ENCODE measurements around the gene SLC8A1. TPM values are rescaled to one million over a fixed set of nuclear protein-coding genes. Genes with fewer than 3 reads are reported as not detected.
A peak's percentile ranks its signal among the peaks of the same experiment; 100 is the strongest.

Gene SLC8A1
- polyA plus RNA-seq, 3 donors, result 16.9 to 18.2 (median 18.0) TPM

DNA sequence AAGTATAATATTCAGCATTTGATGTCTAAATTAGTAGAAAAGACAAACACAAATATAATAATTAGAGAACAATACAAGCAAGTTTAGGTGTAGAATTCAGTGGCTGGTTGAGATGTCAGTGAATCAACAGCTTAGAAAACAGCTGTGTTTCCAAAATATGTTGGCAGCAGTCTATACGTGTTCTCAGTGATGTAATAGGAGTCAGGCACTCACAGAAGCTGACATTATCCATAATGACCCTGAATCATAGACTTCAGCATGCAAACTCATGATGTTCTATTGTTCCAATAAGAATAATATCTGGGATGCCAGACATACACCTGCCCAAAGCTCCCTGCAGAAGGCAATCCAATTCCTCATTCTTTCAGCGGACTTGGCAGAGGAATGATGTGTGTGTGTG is 164.7 kb downstream of the SLC8A1 start:
- Histone ChIP-seq H3K4me3 (replicated peaks in 1 of 3; ENCODE audit: low read depth in 2 of 3, low read length in 3 of 3) (no peak overlapping the region), H3K36me3 (replicated peaks in 1 of 2; ENCODE audit: control insufficient read depth in 1 of 2, insufficient read depth in 2 of 2, low read length in 2 of 2) (peaks cover 0 to 28% of the 10 kb centered on the region in 2 donors), H3K9ac (ENCODE audit: insufficient read depth, low read length, poor library complexity, severe bottlenecking) (no peak overlapping the region), H3K79me2 (ENCODE audit: insufficient read depth, low read length) (peaks cover 16% of the 10 kb centered on the region), H3K27me3 (ENCODE audit: control insufficient read depth in 2 of 2, insufficient read depth in 2 of 2, low read length in 2 of 2) (no peaks in the 10 kb centered on the region), H3K4me2 (replicated peaks; ENCODE audit: extremely low read depth, low read length, poor library complexity, severe bottlenecking) (no peak overlapping the region), H3K27ac (ENCODE audit: low read depth in 1 of 2, low read length in 2 of 2) (no peak overlapping the region), H2AFZ (ENCODE audit: insufficient read depth, low read depth, low read length, poor library complexity, severe bottlenecking) (no peak overlapping the region), H3K4me1 (ENCODE audit: control insufficient read depth in 1 of 2, insufficient read depth in 2 of 2, low read length in 2 of 2) (peaks cover 14 to 19% of the 10 kb centered on the region in 2 donors), H4K20me1 (ENCODE audit: insufficient read depth, low read length) (peaks cover 93% of the 10 kb centered on the region), H3K9me3 (replicated peaks in 1 of 2; ENCODE audit: control insufficient read depth in 1 of 2, insufficient read depth in 1 of 2, low read length in 2 of 2) (no peaks in the 10 kb centered on the region)
- Mint-ChIP-seq H3K9me3 (no peaks in the 10 kb centered on the region), H3K4me1 (peaks cover 39% of the 10 kb centered on the region), H3K36me3 (peaks cover 9 to 10% of the 10 kb centered on the region in 2 donors), H3K27ac (peak overlapping the region in 1 of 7 donors; percentile 19), H3K4me3 (no peak overlapping the region), H3K27me3 (ENCODE audit: low read depth in 3 of 3) (peaks cover 0 to 2% (median 0%) of the 10 kb centered on the region in 3 donors)
- no CpG with 5 or more reads among the region's 2 CpGs for WGBS (ENCODE audit: insufficient coverage)
- TF ChIP-seq, protein P1, sequence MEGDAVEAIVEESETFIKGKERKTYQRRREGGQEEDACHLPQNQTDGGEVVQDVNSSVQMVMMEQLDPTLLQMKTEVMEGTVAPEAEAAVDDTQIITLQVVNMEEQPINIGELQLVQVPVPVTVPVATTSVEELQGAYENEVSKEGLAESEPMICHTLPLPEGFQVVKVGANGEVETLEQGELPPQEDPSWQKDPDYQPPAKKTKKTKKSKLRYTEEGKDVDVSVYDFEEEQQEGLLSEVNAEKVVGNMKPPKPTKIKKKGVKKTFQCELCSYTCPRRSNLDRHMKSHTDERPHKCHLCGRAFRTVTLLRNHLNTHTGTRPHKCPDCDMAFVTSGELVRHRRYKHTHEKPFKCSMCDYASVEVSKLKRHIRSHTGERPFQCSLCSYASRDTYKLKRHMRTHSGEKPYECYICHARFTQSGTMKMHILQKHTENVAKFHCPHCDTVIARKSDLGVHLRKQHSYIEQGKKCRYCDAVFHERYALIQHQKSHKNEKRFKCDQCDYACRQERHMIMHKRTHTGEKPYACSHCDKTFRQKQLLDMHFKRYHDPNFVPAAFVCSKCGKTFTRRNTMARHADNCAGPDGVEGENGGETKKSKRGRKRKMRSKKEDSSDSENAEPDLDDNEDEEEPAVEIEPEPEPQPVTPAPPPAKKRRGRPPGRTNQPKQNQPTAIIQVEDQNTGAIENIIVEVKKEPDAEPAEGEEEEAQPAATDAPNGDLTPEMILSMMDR (IDR thresholded peaks at IDR 0.05), result no peak
- intact Hi-C loops (cut with micrococcal nuclease), result no loop called here
- no peak for DNase-seq

- WGBS (ENCODE audit: insufficient coverage), result no CpG with 5 or more reads among the region's 3 CpGs
- no peak overlapping the region for H3K27ac Mint-ChIP-seq
- intact Hi-C loops (cut with micrococcal nuclease), result no loop called here
These were observed 165.2 kb downstream of the SLC8A1 start for GRCh38 chr2:40286721-40287120.

More at GRCh38 chr2:40286721-40287120, 165.2 kb downstream of the SLC8A1 start:
- no peak overlapping the region for H3K4me2 ChIP-seq (replicated peaks; ENCODE audit: extremely low read depth, low read length, poor library complexity, severe bottlenecking)
- H3K79me2 ChIP-seq (ENCODE audit: insufficient read depth, low read length), result peaks cover 16% of the 10 kb centered on the region
- H3K36me3 Mint-ChIP-seq, result peaks cover 7 to 12% of the 10 kb centered on the region in 2 donors
- no peak overlapping the region for H3K9ac ChIP-seq (ENCODE audit: insufficient read depth, low read length, poor library complexity, severe bottlenecking)
- H2AFZ ChIP-seq (ENCODE audit: insufficient read depth, low read depth, low read length, poor library complexity, severe bottlenecking), result no peak overlapping the region
- H3K36me3 ChIP-seq (replicated peaks in 1 of 2; ENCODE audit: control insufficient read depth in 1 of 2, insufficient read depth in 2 of 2, low read length in 2 of 2), result peaks cover 0 to 28% of the 10 kb centered on the region in 2 donors
- peaks cover 39% of the 10 kb centered on the region for H3K4me1 Mint-ChIP-seq
- H3K27me3 Mint-ChIP-seq (ENCODE audit: low read depth in 3 of 3), result peaks cover 0 to 2% (median 0%) of the 10 kb centered on the region in 3 donors
- H4K20me1 ChIP-seq (ENCODE audit: insufficient read depth, low read length), result peaks cover 93% of the 10 kb centered on the region
- H3K27ac ChIP-seq (ENCODE audit: low read depth in 1 of 2, low read length in 2 of 2), result no peak overlapping the region
- H3K4me1 ChIP-seq (ENCODE audit: control insufficient read depth in 1 of 2, insufficient read depth in 2 of 2, low read length in 2 of 2), result peaks cover 14 to 19% of the 10 kb centered on the region in 2 donors
- H3K9me3 ChIP-seq (replicated peaks in 1 of 2; ENCODE audit: control insufficient read depth in 1 of 2, insufficient read depth in 1 of 2, low read length in 2 of 2), result no peaks in the 10 kb centered on the region
- H3K9me3 Mint-ChIP-seq, result no peaks in the 10 kb centered on the region
- no peak overlapping the region for H3K4me3 ChIP-seq (replicated peaks in 1 of 3; ENCODE audit: low read depth in 2 of 3, low read length in 3 of 3)
- no peak overlapping the region for H3K4me3 Mint-ChIP-seq
- no peaks in the 10 kb centered on the region for H3K27me3 ChIP-seq (ENCODE audit: control insufficient read depth in 2 of 2, insufficient read depth in 2 of 2, low read length in 2 of 2)
- TF ChIP-seq, protein P1 (IDR thresholded peaks at IDR 0.05), result no peak
- no peak for DNase-seq

All from CD14-positive monocyte (primary cell).